Left lung (tissue), 10 donors: ENCODE data around the gene EDN3. TPM values are rescaled to one million over a fixed set of nuclear protein-coding genes. Genes with fewer than 3 reads are reported as not detected.

Source experiments
- ATAC-seq: fragments of 200-7000 bp; cut with Tn5 transposase; one replicate; pipeline ENCODE4 v1.9.1; 2020; ENCODE audit warnings: moderate library complexity
- DNase-seq, 4 donors: peaks; one replicate each; pipeline ENCODE4 v3.0.0-alpha.2; 2013 to 2020
- H3K27ac ChIP-seq, 2 donors: fragments of 200-600 bp; sonication (generic) in 1 of 2; one replicate each; pipeline versions ENCODE4 v1.5.0 to v1.8.0; 2020 to 2021
- H3K27me3 ChIP-seq, 2 donors: fragments of 200-600 bp; sonication (generic) in 1 of 2; one replicate each; pipeline versions ENCODE4 v1.5.0 to v1.8.0; 2020 to 2021
- H3K36me3 ChIP-seq, 2 donors: fragments of 200-600 bp; sonication (generic) in 1 of 2; one replicate each; pipeline versions ENCODE4 v1.5.0 to v1.8.0; 2020 to 2021
- H3K4me1 ChIP-seq, 2 donors: fragments of 200-600 bp; one replicate each; pipeline ENCODE4 v1.8.0; 2021
- H3K4me3 ChIP-seq, 2 donors: fragments of 200-600 bp; sonication (generic) in 1 of 2; one replicate each; pipeline versions ENCODE4 v1.5.0 to v1.8.0; 2020 to 2021; ENCODE audit warnings: mild to moderate bottlenecking in 1 of 2
- H3K9me3 ChIP-seq, 2 donors: fragments of 200-600 bp; sonication (generic) in 1 of 2; one replicate each; pipeline versions ENCODE4 v1.5.0 to v1.8.0; 2020 to 2021
- CTCF ChIP-seq, 2 donors: fragments of 200-600 bp; sonication (generic) in 1 of 2; IDR thresholded peaks; one replicate each; pipeline versions ENCODE4 v1.5.0 to v1.8.0; 2021; ENCODE audit warnings: antibody characterized with exemption in 2 of 2
- intact Hi-C, 2 donors: fragments of 100-400 bp; cut with DNase I; formaldehyde crosslinking; loops; one replicate each; pipeline versions ENCODE4 v1.11.2 to v1.14.2; 2022
- polyA plus RNA-seq, 6 donors: library from polyadenylated mRNA; unstranded; fragments of 120-200 nt; gene quantifications; one replicate each; pipeline ENCODE4 v1.2.1, GENCODE V29; 2013; ENCODE audit not compliant: insufficient read length in 6 of 6
- total RNA-seq, 2 donors: library from RNA; stranded (reverse); fragmentation: NEBNext Ultra II Directional; extraction: Animal tissue kit (Norgen Biotek cat#: 25700); gene quantifications; one replicate each; pipeline ENCODE4 v1.2.1, GENCODE V29; 2021
- donor health status: DM: no; HTN: yes; CAD: no.
- donor health status: DM: no; HTN: no; CAD: no.

EDN3 gene
- total and polyA plus RNA-seq, 8 donors, result 8.2 to 27.0 (median 19.1) TPM; not detected in 2

- no peak for TF ChIP-seq CTCF (IDR thresholded peaks at IDR 0.05)
- H3K27me3 ChIP-seq, result peaks cover 0 to 57% of the 10 kb centered on the region in 2 donors
These were observed 30.0 kb upstream of the EDN3 start for GRCh38 chr20:59270380-59270779.

GRCh38 chr20:59273739-59274357 is 26.6 kb upstream of the EDN3 start:
- Histone ChIP-seq H3K27ac (no peak overlapping the region), H3K36me3 (no peaks in the 10 kb centered on the region), H3K27me3 (peaks cover 0 to 57% of the 10 kb centered on the region in 2 donors), H3K4me1 (no peaks in the 10 kb centered on the region), H3K9me3 (no peaks in the 10 kb centered on the region), H3K4me3 (no peak overlapping the region)
- DNase-seq, result no peak
- ATAC-seq, result no peak
- TF ChIP-seq CTCF (IDR thresholded peaks at IDR 0.05), result no peak
- intact Hi-C loops, result no loop called here

More at GRCh38 chr20:59270380-59270779, 30.0 kb upstream of the EDN3 start:
- Histone ChIP-seq H3K4me1 (no peaks in the 10 kb centered on the region), H3K27ac (no peak overlapping the region), H3K4me3 (no peak overlapping the region), H3K36me3 (no peaks in the 10 kb centered on the region), H3K9me3 (no peaks in the 10 kb centered on the region)
- DNase-seq (no peak), ATAC-seq (no peak)
- intact Hi-C loops, result no loop called here

- Histone ChIP-seq H3K27ac (no peak overlapping the region), H3K9me3 (no peaks in the 10 kb centered on the region), H3K4me3 (no peak overlapping the region), H3K4me1 (no peaks in the 10 kb centered on the region), H3K36me3 (no peaks in the 10 kb centered on the region), H3K27me3 (peaks cover 0 to 48% of the 10 kb centered on the region in 2 donors)
- TF ChIP-seq CTCF (IDR thresholded peaks at IDR 0.05), result no peak
- intact Hi-C loops, result no loop called here
- DNase-seq (no peak), ATAC-seq (no peak)
These were observed 23.5 kb upstream of the EDN3 start for GRCh38 chr20:59276938-59277337.

GRCh38 chr20:59284470-59284869 is 15.9 kb upstream of the EDN3 start:
- Histone ChIP-seq H3K9me3 (no peaks in the 10 kb centered on the region), H3K4me3 (no peak overlapping the region), H3K4me1 (no peaks in the 10 kb centered on the region), H3K36me3 (no peaks in the 10 kb centered on the region), H3K27me3 (no peaks in the 10 kb centered on the region), H3K27ac (no peak overlapping the region)
- TF ChIP-seq CTCF (IDR thresholded peaks at IDR 0.05), result no peak
- DNase-seq (no peak), ATAC-seq (peak; percentile 60)
- intact Hi-C loops, result no loop called here

- H3K4me1 ChIP-seq, result no peaks in the 10 kb centered on the region
- H3K27me3 ChIP-seq, result peaks cover 0 to 29% of the 10 kb centered on the region in 2 donors
- DNase-seq, result no peak
- TF ChIP-seq CTCF (IDR thresholded peaks at IDR 0.05), result no peak
- H3K9me3 ChIP-seq, result no peaks in the 10 kb centered on the region
- ATAC-seq, result peak; percentile 44
- H3K27ac ChIP-seq, result no peak overlapping the region
- intact Hi-C loops, result no loop called here
- no peak overlapping the region for H3K4me3 ChIP-seq
- H3K36me3 ChIP-seq, result no peaks in the 10 kb centered on the region
These were observed 10.4 kb upstream of the EDN3 start for GRCh38 chr20:59289994-59290393.
